ENCODE results near the gene TNPO1. TPM values are rescaled to one million over a fixed set of nuclear protein-coding genes. Genes with fewer than 3 reads are reported as not detected.

The TNPO1 gene
- total and polyA plus RNA-seq, 10 of the 15 experiments (the other 5 are each of a cell fraction or from before 2014, with no cell fraction given) = 18.1 to 123 (median 79.2) TPM

- H3K27me3 ChIP-seq (replicated peaks in 1 of 2; ENCODE audit: control insufficient read depth in 2 of 2, insufficient read depth in 2 of 2, low read length in 1 of 2) = no peaks in the 10 kb centered on the region
- H3K9me3 ChIP-seq (replicated peaks; ENCODE audit: control insufficient read depth, insufficient read depth, low read length) = no peaks in the 10 kb centered on the region
- in situ Hi-C loops (cut with MboI) (no loop called here), intact Hi-C loops (cut with micrococcal nuclease; ENCODE audit: unreplicated experiment) (no loop called here)
- ChIA-PET POLR2A (no interaction called here), CTCF (no interaction called here), SMC1A (ENCODE audit: uncharacterized antibody, unreplicated experiment) (no interaction called here), RAD21 (ENCODE audit: unreplicated experiment) (no interaction called here)
- DNase-seq (ENCODE audit: low read depth, low spot score) = no peak
- no peaks in the 10 kb centered on the region for H4K20me1 ChIP-seq (ENCODE audit: control insufficient read depth, insufficient read depth)
- no peak overlapping the region for H2AFZ ChIP-seq (ENCODE audit: control insufficient read depth, low read depth, low read length)
- no peak for FAIRE-seq
- no peak for TF ChIP-seq ZBTB33 (IDR thresholded peaks at IDR 0.05)
- TF ChIP-seq ZNF207 (IDR thresholded peaks at IDR 0.05; ENCODE audit: borderline replicate concordance) = no peak
- no peak for TF ChIP-seq CTCF (IDR thresholded peaks at IDR 0.05 in 2 of 3, conservative IDR thresholded peaks at IDR 0.05 in 1 of 3; ENCODE audit: control insufficient read depth in 2 of 3, extremely low read depth in 1 of 3, insufficient read depth in 1 of 3, low read depth in 3 of 3, low read length in 3 of 3)
- TF ChIP-seq CBX3 (IDR thresholded peaks at IDR 0.05; ENCODE audit: borderline replicate concordance, low read depth) = no peak
- TF ChIP-seq ZBTB11 (CRISPR knock-in tag; IDR thresholded peaks at IDR 0.05) = no peak
- TF ChIP-seq ZNF24 (IDR thresholded peaks at IDR 0.05) = no peak
- TF ChIP-seq HCFC1 (IDR thresholded peaks at IDR 0.05; ENCODE audit: low read length) = no peak
- TF ChIP-seq, protein P1, sequence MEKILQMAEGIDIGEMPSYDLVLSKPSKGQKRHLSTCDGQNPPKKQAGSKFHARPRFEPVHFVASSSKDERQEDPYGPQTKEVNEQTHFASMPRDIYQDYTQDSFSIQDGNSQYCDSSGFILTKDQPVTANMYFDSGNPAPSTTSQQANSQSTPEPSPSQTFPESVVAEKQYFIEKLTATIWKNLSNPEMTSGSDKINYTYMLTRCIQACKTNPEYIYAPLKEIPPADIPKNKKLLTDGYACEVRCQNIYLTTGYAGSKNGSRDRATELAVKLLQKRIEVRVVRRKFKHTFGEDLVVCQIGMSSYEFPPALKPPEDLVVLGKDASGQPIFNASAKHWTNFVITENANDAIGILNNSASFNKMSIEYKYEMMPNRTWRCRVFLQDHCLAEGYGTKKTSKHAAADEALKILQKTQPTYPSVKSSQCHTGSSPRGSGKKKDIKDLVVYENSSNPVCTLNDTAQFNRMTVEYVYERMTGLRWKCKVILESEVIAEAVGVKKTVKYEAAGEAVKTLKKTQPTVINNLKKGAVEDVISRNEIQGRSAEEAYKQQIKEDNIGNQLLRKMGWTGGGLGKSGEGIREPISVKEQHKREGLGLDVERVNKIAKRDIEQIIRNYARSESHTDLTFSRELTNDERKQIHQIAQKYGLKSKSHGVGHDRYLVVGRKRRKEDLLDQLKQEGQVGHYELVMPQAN (conservative IDR thresholded peaks at IDR 0.05) = no peak
- no peak overlapping the region for H3K4me3 ChIP-seq
- WGBS (ENCODE audit: insufficient coverage, insufficient replicate concordance, low lambda C conversion rate, missing lambda C conversion rate) = 0% methylated on average over 3 of the region's 3 CpGs
- no peaks in the 10 kb centered on the region for H3K36me3 ChIP-seq (ENCODE audit: control insufficient read depth in 2 of 2, insufficient read depth in 2 of 2, low read length in 1 of 2)
- H3K27ac ChIP-seq (ENCODE audit: control insufficient read depth, insufficient read depth) = no peak overlapping the region
- no peaks in the 10 kb centered on the region for H3K4me1 ChIP-seq (ENCODE audit: control insufficient read depth, insufficient read depth, low read length)
- no peak for ATAC-seq
- no peaks in the 10 kb centered on the region for H3K79me2 ChIP-seq (ENCODE audit: control insufficient read depth, insufficient read depth, low read length)
- H3K4me2 ChIP-seq (ENCODE audit: control insufficient read depth, insufficient read depth) = no peak overlapping the region
- no TSS peak for BruUV-seq (replicated peaks)
- no peak overlapping the region for H3K9ac ChIP-seq (ENCODE audit: control insufficient read depth, insufficient read depth, low read length)
Observed at GRCh38 chr5:72788866-72789505, 27.5 kb upstream of the TNPO1 start.

All from GM12878 (cell line).